Measurements from ENCODE around the gene LPIN3. TPM values are rescaled to one million over a fixed set of nuclear protein-coding genes. Genes with fewer than 3 reads are reported as not detected.

The LPIN3 gene
- total and polyA plus RNA-seq, 2 experiments from 2014 or later: 6.1 to 9.7 TPM

DNA sequence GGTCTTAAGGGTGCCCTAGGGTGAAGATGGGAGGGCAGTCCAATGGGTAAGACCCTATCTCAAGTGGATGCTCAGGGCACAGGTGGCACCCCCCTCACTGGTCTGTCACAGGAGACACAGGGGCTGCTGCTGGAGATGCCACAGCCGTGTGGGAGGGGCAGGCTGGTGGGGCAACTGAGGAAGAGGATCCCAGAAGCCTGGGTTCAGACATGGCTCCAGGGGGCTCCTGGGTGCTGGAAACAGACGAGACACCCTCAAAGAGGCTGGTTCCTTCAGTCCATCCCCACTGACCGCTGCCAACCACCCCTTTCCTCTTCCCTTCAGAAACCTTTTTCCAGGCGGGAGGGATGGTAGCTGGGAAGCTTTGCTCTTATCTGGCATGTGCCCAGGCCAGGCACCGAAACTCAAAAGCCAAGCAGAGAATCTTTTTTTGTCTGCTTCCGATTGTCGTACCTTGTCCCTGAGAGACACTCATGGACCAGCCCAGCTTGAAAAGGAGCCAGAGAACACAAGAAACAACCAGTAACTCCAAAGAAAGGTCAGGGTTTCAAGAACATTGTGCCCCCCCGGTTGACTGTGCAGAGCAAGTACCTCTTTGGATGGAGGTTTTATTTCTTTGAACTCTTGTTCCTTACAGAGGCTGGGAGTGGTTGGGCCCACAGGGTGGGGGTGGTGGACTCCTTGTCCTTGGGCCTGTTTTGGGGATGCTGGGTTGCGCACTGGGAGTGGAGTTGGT is 54.5 kb downstream of the LPIN3 start (continued):
- no peak for TF ChIP-seq CREB1 (CRISPR knock-in tag; IDR thresholded peaks at IDR 0.05; ENCODE audit: low read depth)

GRCh38 chr20:41395667-41396664 is 55.3 kb downstream of the LPIN3 start:
- Histone ChIP-seq H3K36me3 (ENCODE audit: insufficient read depth) (no peaks in the 10 kb centered on the region), H4K20me1 (replicated peaks; ENCODE audit: insufficient read depth) (no peaks in the 10 kb centered on the region), H3K79me2 (replicated peaks; ENCODE audit: insufficient read depth) (no peaks in the 10 kb centered on the region), H3K4me3 (0 out of 2 replicates have a peak overlapping the region, but pooled peaks have one; percentile 34), H3K4me1 (ENCODE audit: insufficient read depth) (peaks cover 11% of the 10 kb centered on the region), H3K27me3 (ENCODE audit: insufficient read depth) (no peaks in the 10 kb centered on the region), H3K9me2 (ENCODE audit: insufficient read depth) (no peaks in the 10 kb centered on the region), H3K4me2 (peak overlapping the region; percentile 48; the same call in 1 of the 2 replicates), H2AFZ (peak overlapping the region; percentile 76), H3K27ac (ENCODE audit: low read depth) (no peak overlapping the region), H3F3A (replicated peaks; ENCODE audit: low read depth) (no peaks in the 10 kb centered on the region)
- peak; percentile 46 for DNase-seq (ENCODE audit: low spot score)
- peak; percentile 69 for ATAC-seq
- Mint-ChIP-seq H3K36me3 (ENCODE audit: low read depth) (no peaks in the 10 kb centered on the region), H3K4me3 (no peak overlapping the region), H3K9me3 (no peaks in the 10 kb centered on the region), H3K27me3 (ENCODE audit: insufficient read depth, low read depth, poor library complexity) (peaks cover 10% of the 10 kb centered on the region), H3K4me1 (peaks cover 13% of the 10 kb centered on the region; the same call in 2 of the 3 replicates), H3K27ac (no peak overlapping the region; the same call in 1 of the 2 replicates)
- TF ChIP-seq ZNF331 (CRISPR knock-in tag; IDR thresholded peaks at IDR 0.05; ENCODE audit: low read depth) (no peak), NANOG (IDR thresholded peaks at IDR 0.05; ENCODE audit: borderline replicate concordance) (no peak), EZH2 (IDR thresholded peaks at IDR 0.05; ENCODE audit: low read depth, unreplicated experiment) (no peak), STAT1 (IDR thresholded peaks at IDR 0.05; ENCODE audit: unreplicated experiment) (no peak), POLR2AphosphoS5 (IDR thresholded peaks at IDR 0.05; ENCODE audit: low read depth) (no peak), REST (IDR thresholded peaks at IDR 0.05; ENCODE audit: unreplicated experiment) (no peak), EZH2phosphoT487 (IDR thresholded peaks at IDR 0.05; ENCODE audit: unreplicated experiment) (no peak)
- TF ChIP-seq, protein P1, sequence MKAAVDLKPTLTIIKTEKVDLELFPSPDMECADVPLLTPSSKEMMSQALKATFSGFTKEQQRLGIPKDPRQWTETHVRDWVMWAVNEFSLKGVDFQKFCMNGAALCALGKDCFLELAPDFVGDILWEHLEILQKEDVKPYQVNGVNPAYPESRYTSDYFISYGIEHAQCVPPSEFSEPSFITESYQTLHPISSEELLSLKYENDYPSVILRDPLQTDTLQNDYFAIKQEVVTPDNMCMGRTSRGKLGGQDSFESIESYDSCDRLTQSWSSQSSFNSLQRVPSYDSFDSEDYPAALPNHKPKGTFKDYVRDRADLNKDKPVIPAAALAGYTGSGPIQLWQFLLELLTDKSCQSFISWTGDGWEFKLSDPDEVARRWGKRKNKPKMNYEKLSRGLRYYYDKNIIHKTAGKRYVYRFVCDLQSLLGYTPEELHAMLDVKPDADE (IDR thresholded peaks at IDR 0.05): no peak
